Measurements from ENCODE around the gene ZKSCAN8. TPM values are rescaled to one million over a fixed set of nuclear protein-coding genes. Genes with fewer than 3 reads are reported as not detected.
A peak's percentile ranks its signal among the peaks of the same experiment; 100 is the strongest.

ZKSCAN8 gene
- polyA plus RNA-seq, 3 donors: 0.49 to 7.9 (median 0.71) TPM

GRCh38 chr6:28207510-28208110 is 65.9 kb downstream of the ZKSCAN8 start:
- Histone ChIP-seq H3K9me3 (replicated peaks in 1 of 2; ENCODE audit: control insufficient read depth in 1 of 2, insufficient read depth in 1 of 2, low read length in 2 of 2) (peaks cover 3 to 46% of the 10 kb centered on the region in 2 donors), H3K79me2 (ENCODE audit: insufficient read depth, low read length) (no peaks in the 10 kb centered on the region), H3K4me2 (replicated peaks; ENCODE audit: extremely low read depth, low read length, poor library complexity, severe bottlenecking) (peak overlapping the region; percentile 62), H3K9ac (ENCODE audit: insufficient read depth, low read length, poor library complexity, severe bottlenecking) (no peak overlapping the region), H3K27ac (ENCODE audit: low read depth in 1 of 2, low read length in 2 of 2) (no peak overlapping the region), H2AFZ (ENCODE audit: insufficient read depth, low read depth, low read length, poor library complexity, severe bottlenecking) (peak overlapping the region; percentile 52), H3K4me1 (ENCODE audit: control insufficient read depth in 1 of 2, insufficient read depth in 2 of 2, low read length in 2 of 2) (peaks cover 15 to 23% of the 10 kb centered on the region in 2 donors), H3K4me3 (replicated peaks in 1 of 3; ENCODE audit: low read depth in 2 of 3, low read length in 3 of 3) (peak overlapping the region in 1 of 3 experiments; percentile 65), H3K36me3 (replicated peaks in 1 of 2; ENCODE audit: control insufficient read depth in 1 of 2, insufficient read depth in 2 of 2, low read length in 2 of 2) (no peaks in the 10 kb centered on the region), H4K20me1 (ENCODE audit: insufficient read depth, low read length) (no peaks in the 10 kb centered on the region), H3K27me3 (ENCODE audit: control insufficient read depth in 2 of 2, insufficient read depth in 2 of 2, low read length in 2 of 2) (peaks cover 82 to 83% of the 10 kb centered on the region in 2 donors)
- intact Hi-C loops (cut with micrococcal nuclease): no loop called here
- peak in 1 of 3 donors; percentile 19 for DNase-seq
- Mint-ChIP-seq H3K36me3 (peaks cover 0 to 11% of the 10 kb centered on the region in 2 donors), H3K4me1 (peaks cover 27% of the 10 kb centered on the region), H3K9me3 (peaks cover 2 to 44% (median 33%) of the 10 kb centered on the region in 7 donors), H3K27me3 (ENCODE audit: low read depth in 3 of 3) (peaks cover 72 to 79% (median 73%) of the 10 kb centered on the region in 3 donors), H3K27ac (no peak overlapping the region), H3K4me3 (peak overlapping the region; percentile 71 to 94)
- WGBS (ENCODE audit: insufficient coverage): 2% methylated on average over 23 of the region's 35 CpGs
- no peak for TF ChIP-seq CTCF (IDR thresholded peaks at IDR 0.05)

GRCh38 chr6:28208111-28208659 is 66.5 kb downstream of the ZKSCAN8 start:
- intact Hi-C loops (cut with micrococcal nuclease): no loop called here
- Histone ChIP-seq H3K36me3 (replicated peaks in 1 of 2; ENCODE audit: control insufficient read depth in 1 of 2, insufficient read depth in 2 of 2, low read length in 2 of 2) (no peaks in the 10 kb centered on the region), H3K9ac (ENCODE audit: insufficient read depth, low read length, poor library complexity, severe bottlenecking) (no peak overlapping the region), H3K27me3 (ENCODE audit: control insufficient read depth in 2 of 2, insufficient read depth in 2 of 2, low read length in 2 of 2) (peaks cover 88 to 89% of the 10 kb centered on the region in 2 donors), H4K20me1 (ENCODE audit: insufficient read depth, low read length) (no peaks in the 10 kb centered on the region), H3K4me3 (replicated peaks in 1 of 3; ENCODE audit: low read depth in 2 of 3, low read length in 3 of 3) (peak overlapping the region in 1 of 3 experiments; percentile 65), H3K9me3 (replicated peaks in 1 of 2; ENCODE audit: control insufficient read depth in 1 of 2, insufficient read depth in 1 of 2, low read length in 2 of 2) (peaks cover 1 to 46% of the 10 kb centered on the region in 2 donors), H3K27ac (ENCODE audit: low read depth in 1 of 2, low read length in 2 of 2) (no peak overlapping the region), H2AFZ (ENCODE audit: insufficient read depth, low read depth, low read length, poor library complexity, severe bottlenecking) (peak overlapping the region; percentile 52), H3K4me2 (replicated peaks; ENCODE audit: extremely low read depth, low read length, poor library complexity, severe bottlenecking) (peak overlapping the region; percentile 62), H3K79me2 (ENCODE audit: insufficient read depth, low read length) (no peaks in the 10 kb centered on the region), H3K4me1 (ENCODE audit: control insufficient read depth in 1 of 2, insufficient read depth in 2 of 2, low read length in 2 of 2) (peaks cover 19 to 29% of the 10 kb centered on the region in 2 donors)
- peaks cover 2 to 48% (median 37%) of the 10 kb centered on the region in 7 donors for H3K9me3 Mint-ChIP-seq
- H3K27ac Mint-ChIP-seq: no peak overlapping the region
- no peak for TF ChIP-seq CTCF (IDR thresholded peaks at IDR 0.05)
- no peak for DNase-seq
- H3K36me3 Mint-ChIP-seq: peaks cover 0 to 15% of the 10 kb centered on the region in 2 donors
- peaks cover 33% of the 10 kb centered on the region for H3K4me1 Mint-ChIP-seq
- peaks cover 77 to 84% (median 79%) of the 10 kb centered on the region in 3 donors for H3K27me3 Mint-ChIP-seq (ENCODE audit: low read depth in 3 of 3)
- WGBS (ENCODE audit: insufficient coverage): 14% methylated on average over 12 of the region's 23 CpGs
- H3K4me3 Mint-ChIP-seq: peak overlapping the region; percentile 71 to 94

Other genes with a start within 250 kb of the ZKSCAN8 start
- not detected for gene OR2B2, start 229.5 kb upstream of the ZKSCAN8 start, polyA plus RNA-seq
- not detected for gene OR2B6, start 184.6 kb upstream of the ZKSCAN8 start, polyA plus RNA-seq
- under 1 TPM in 2 of 3 donors, not detected in 1; 0.05 to 0.08 TPM for gene ZNF165, start 61.3 kb upstream of the ZKSCAN8 start, polyA plus RNA-seq
- 1 to 10 TPM; 3.5 to 5.9 (median 4.0) TPM for gene ZSCAN16, start 17.3 kb upstream of the ZKSCAN8 start, polyA plus RNA-seq
- gene ZSCAN9, start 83.4 kb downstream of the ZKSCAN8 start, polyA plus RNA-seq: 10 to 100 TPM in 1 of 3 donors, 1 to 10 TPM in 2; 2.2 to 11.6 (median 5.0) TPM
- 1 to 10 TPM; 1.5 to 2.0 (median 1.6) TPM for gene ZKSCAN4, start 110.4 kb downstream of the ZKSCAN8 start, polyA plus RNA-seq
- 1 to 10 TPM in 1 of 3 donors, under 1 TPM in 2; 0.12 to 1.1 (median 0.94) TPM for gene NKAPL, start 117.4 kb downstream of the ZKSCAN8 start, polyA plus RNA-seq
- 1 to 10 TPM; 3.4 to 8.3 (median 3.5) TPM for gene ZSCAN26, start 125.3 kb downstream of the ZKSCAN8 start, polyA plus RNA-seq
- gene PGBD1, start 139.7 kb downstream of the ZKSCAN8 start, polyA plus RNA-seq: under 1 TPM; 0.15 to 0.36 (median 0.17) TPM
- under 1 TPM in 2 of 3 donors, not detected in 1; 0.25 to 0.35 TPM for gene ZSCAN31, start 194.3 kb downstream of the ZKSCAN8 start, polyA plus RNA-seq
- gene ZKSCAN3, start 208.1 kb downstream of the ZKSCAN8 start, polyA plus RNA-seq: 1 to 10 TPM in 2 of 3 donors, under 1 TPM in 1; 0.36 to 1.7 (median 1.6) TPM

Measured in CD14-positive monocyte (primary cell).